HuH-7 (cell line): ENCODE measurements around the gene SCN4B.
"Not testable (repeated sequence)": the region's sequence is repeated elsewhere in the genome, so short reads cannot be mapped to it uniquely, and the experiment has no call there.

Experiments used
- DNase-seq: peaks from one replicate; pipeline ENCODE4 v3.0.0; 2011; ENCODE audit warnings: low spot score

The SCN4B gene, protein sequence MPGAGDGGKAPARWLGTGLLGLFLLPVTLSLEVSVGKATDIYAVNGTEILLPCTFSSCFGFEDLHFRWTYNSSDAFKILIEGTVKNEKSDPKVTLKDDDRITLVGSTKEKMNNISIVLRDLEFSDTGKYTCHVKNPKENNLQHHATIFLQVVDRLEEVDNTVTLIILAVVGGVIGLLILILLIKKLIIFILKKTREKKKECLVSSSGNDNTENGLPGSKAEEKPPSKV

DNA sequence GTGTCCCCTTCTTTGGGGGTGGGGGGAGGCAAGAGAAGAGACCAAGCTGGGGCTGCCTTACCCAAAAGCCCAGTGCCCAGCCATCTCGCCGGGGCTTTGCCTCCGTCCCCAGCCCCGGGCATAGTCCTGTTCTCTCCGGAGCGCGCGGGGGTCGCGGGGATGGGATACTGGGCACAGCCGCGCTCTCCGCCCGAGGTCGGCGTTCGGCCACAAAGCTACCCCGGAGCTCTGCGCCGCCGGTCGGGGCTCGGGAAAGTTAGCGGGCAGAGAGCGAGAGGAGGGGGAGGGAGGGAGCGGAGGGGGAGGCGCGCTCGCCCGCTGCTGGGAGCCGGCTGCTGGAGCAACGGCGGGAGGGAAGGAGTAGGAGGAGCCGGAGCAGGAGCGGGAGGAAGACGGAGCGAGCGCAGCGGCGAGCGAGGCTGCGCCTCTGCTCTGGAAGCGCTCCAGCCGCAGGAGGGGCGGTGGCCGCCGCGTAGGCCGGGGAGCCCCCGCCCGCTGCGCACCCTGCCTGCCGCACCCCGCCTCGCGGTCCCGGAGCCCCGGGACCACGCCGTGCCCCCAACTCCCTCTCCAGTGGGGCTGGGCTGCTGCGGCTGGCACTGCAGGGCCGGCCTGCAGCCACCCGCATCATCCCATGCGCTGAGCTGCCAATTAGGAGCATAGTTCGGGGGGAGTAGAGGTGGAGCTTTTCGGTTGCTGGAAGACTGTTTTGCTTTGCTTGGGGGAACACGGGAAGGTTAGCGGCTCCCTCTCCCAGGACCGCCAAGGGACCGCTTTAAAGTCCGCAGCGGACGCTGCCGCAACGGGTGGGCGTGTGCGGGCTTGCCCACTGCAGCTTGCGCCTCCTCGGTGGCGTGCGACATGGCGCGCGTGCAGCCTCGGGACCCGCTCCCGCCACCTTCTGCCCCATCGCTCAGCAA, at the start of gene SCN4B:
Gene SCN4B, minus strand, starts transcription at position 272 of the 920 bp plus-strand sequence. Its CDS starts 150 bp downstream, at position 122.
- DNase-seq = peak; percentile 74

DNA sequence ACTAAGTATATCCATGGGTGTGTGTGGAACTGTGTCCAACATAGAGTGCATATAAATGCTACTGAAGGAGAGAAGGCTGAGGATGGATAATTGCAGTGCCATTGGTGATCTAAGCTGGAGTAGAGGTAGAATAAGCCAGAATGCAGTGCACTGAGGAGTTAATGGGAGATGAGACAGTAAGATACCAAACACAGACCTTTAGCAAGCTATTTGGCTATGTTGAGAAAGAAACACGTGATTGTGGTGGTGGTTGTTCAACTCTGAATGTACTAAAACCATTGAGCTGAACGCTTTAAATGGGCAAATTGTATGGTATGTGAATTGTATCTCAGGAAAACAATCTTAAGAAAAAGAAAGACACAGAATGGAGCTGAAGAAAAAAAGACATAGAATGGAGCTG, 49.3 kb upstream of the SCN4B start:
- DNase-seq = no peak

DNA sequence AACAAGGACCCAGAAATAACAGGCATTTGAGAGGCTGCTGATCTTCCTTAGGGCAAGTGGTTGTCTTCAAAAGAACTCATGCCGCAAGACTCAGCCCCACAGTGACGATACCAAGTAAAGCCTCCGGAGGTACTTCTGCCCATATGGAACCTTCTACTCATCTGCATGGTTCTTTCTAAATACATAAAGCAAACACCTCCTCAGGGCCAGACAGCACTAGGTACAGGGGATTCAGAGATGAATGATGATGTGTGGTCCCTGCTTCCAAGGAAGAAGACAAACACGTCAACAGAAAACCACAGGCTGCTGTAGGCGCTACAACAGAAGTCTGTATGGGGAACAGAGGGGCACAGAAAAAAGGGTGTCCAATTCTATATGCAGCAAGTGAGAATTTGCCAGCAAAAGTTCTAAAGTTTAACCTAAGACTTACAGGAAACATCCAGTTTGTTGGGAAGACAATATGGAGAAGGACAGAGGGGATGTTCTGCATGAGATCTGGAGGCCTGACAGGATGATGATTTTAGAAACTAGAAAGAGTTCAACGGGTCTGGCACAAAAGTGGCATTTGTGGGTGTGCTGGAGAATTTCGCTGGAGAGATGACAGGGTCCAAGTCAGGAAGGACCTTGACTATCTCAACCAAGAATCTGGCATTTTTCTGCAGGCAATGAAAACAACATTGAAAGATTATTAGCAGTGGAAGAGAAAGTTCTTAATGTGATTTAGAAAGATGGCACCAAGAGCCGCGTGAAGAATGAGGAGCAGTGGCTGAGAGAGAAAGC, 48.5 kb upstream of the SCN4B start:
- DNase-seq = no peak

DNA sequence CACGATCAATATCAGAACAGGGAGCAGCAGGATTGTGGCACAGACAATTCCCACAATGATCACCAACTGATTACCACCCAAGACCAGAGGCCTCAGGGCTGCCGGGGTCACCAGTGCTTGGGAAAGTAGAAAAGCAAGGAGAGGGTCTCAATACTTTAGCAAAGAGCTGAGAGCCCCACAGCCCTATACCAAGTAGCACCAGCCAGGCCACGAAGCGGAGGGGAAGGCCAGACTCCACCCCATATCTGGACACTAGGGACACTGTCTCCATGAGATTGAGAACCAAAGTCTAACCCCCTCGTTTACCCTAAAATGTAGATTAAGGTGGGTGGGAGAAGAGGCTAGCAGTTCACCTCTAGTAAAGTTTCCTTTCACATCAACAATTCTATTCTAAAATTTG, 47.9 kb upstream of the SCN4B start:
- DNase-seq = no peak

DNA sequence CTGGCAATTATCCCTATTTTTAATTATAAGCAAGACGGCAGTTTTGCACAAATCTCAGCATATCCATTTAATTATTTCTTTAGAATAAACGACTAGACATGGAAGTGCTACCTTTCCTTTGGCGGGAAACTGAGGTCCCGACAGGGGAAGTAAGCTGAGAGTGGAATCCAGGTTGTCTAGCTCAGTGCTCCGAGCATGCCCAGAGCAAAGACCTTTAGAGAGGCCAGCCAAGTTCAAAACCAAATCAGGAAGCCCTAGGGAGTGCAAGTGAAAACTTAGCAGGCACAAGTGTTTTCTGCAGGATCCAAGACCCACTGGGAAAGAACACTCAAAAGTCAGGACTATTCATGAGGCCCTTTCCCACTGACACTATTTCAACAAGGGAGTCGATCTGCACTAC, 46.5 kb upstream of the SCN4B start:
- no peak for DNase-seq

DNA sequence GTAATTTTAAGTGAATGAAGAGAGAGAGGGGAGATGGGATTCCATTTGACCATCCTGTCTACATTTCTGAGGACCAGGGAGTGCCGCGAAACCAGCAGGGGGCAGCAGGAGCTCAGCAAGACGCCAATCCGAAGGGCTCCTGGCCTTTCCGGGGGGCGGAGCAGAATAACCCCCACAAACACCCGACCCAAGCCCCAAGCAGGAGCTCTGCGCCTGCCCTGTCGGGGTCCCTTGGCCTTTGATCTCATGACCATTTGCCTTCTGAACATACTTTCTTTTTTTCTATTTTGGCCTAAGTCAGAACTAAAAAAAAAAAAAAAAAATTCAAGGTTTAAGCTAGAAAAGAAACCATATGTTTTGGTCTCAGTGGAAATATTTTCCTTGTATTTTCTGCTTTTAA, 45.7 kb upstream of the SCN4B start:
- DNase-seq = peak; percentile 71

DNA sequence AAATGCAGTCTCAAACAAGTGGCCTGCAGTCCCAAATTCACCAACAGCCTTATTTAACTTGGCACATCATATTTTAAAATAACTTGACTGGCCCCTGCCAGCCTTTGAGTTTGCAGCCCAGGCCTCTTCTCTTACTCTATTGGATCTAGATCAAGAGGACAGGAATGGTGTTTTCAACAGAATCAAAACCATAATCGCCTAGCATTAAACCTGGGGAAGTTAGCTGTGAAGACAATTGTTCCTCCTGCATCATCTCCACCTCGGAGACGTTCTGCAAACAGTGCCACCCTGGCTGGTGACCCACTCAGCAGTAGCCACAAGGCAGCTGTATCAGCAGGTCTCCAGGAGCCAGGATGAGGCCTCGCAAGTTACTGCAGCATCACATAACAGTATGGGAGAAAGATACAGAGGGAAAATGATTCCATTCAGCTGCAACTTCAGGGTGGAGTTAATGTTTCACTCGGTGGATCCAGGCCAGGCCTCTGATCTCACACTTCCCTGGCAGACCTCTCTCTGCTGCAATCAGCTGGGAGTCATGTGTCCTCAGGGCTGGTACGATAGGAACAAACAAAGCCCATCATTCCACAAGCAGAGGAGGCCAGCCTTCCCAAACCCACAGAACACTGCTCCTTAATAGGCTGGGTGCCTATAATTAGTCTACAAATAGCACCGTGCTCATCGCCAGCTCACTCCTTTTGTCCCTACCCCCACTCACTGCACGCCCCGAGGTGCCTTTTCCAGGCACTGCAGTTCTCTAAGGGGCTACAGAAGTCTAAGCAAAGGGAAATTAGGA, 42.4 kb upstream of the SCN4B start:
- DNase-seq = peak; percentile 84

DNA sequence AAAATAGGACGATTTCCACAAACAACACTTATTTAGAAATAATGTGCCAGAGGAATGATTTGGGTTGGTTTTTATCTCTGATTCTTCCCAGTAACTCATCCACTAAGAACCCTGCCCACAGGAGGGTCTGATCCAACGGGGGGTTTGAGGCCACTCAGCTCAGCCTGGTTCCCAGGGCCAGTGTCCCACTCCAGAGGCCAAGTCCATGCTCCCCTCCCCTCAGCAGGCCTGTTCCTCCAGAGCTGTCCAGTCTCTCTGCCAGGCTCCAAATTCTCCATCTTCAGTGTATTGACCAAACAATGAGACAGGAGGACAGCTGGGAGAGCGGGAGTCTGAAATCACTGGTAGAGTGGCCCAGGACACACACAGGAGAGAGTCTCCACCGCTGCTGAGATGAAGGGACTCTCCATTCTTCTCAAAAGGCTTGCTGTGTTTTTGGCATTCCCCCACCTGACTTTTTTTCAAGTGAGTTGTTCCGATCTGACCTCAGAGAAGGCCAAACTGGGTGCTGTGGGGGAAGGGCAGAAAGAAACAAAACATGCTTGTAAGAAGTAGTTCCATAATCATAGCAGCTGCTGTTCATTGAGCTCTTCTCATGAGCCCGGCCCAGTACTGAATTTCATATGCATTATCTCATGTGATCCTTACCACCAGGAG, 41.4 kb upstream of the SCN4B start:
- DNase-seq = no peak

DNA sequence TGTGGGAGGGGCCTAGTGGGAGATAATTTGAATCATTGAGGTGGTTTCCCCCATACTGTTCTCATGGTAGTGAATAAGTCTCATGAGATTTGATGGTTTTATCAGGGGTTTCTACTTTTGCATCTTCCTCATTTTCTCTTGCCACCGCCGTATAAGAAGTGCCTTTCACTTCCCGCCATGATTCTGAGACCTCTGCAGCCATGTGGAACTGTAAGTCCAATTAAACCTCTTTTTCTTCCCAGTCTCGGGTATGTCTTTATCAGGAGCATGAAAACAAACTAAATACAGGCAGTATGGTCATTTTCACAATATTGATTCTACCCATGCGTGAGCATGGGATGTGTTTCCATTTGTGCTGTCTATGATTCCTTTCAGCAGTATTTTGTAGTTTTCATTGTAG, 40.2 kb upstream of the SCN4B start:
- not testable (repeated sequence) for DNase-seq

DNA sequence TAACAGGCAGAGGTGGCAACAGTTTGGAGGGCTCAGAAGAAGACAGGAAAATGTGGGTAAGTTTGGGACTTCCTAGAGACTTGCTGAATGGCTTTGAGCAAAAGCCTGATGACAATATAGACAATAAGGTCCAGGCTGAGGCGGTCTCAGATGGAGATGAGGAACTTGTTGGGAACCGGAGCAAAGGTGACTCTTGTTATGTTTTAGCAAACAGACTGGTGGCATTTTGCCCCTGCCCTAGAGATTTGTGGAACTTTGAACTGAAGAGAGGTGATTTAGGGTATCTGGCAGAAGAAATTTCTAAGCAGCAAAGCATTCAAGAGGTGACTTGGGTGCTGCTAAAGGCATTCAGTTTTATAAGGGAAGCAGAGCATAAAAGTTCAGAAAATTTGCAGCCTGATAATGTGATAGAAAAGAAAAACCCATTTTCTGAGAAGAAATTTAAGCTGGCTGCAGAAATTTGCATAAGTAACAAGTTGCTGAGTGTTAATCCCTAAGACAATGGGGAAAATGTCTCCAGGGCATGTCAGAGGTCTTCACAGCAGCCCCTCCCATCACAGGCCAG, 38.4 kb upstream of the SCN4B start:
- not testable (repeated sequence) for DNase-seq

DNA sequence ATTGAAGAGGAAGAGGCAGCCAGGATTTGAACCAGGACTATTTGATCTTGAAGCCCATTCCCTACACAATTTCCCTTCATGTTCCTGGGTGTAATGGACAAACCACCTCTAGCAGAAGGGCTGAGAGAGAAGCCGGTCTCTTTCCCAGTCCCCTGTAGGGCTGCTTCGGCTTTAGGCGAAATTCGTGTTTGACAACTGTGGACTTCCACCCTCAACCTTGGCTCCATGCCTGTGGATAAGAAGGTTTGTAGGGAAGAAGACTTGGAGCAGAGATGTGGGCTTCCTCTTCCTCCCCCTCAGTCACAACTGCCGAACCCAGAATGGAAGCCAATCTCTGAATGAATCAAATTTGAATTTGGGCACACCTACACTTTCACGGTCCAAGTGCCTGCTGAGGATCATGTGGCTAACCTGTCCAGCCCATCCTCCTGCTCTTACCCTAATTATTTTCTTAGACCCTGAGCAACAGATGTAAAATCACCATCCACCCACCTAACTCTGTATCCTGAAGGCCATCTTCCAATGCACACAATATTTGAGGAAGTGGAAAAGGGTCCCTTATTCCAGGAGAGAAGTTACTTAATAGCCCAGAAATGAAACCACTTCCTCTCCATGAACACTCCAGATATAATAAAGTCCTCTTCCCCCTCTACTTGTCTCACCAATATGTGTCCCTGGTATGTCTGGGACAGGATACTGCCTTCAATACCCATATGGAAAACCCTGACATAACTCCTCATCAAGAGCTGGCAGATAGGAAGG, 33.9 kb upstream of the SCN4B start:
- no peak for DNase-seq

DNA sequence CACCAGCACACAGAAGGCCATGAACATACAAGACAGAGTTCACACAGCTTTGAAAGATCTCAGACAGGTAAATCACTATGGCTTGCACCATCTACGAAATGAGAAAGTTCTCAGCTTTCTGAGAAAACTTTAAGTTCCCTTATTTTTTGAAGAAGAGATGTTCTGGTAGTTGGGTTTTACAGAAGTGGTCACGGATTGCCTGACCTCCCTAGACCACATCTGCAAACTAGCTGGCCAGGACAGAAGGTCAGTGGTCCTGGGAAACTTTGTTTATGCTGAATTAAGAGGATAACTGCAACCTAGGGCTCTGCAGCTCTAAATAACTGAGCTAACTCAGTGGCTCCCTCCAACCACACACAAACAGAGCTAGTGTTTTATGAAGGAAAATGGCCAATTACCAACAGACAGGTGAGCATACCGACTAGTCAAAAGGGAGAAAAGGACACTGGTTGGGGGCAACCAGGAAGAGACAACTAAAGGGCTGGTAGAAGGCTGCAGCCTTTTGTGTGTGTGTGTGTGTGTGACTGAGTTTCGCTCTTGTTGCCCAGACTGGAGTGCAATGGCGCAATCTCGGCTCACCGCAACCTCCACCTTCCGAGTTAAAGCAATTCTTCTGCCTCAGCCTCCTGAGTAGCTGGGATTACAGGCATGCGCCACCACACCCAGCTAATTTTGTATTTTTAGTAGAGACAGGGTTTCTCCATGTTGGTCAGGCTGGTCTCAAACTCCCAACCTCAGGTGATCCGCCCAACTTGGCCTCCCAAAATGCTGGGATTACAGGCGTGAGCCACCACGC, 32.4 kb upstream of the SCN4B start:
- no peak for DNase-seq

DNA sequence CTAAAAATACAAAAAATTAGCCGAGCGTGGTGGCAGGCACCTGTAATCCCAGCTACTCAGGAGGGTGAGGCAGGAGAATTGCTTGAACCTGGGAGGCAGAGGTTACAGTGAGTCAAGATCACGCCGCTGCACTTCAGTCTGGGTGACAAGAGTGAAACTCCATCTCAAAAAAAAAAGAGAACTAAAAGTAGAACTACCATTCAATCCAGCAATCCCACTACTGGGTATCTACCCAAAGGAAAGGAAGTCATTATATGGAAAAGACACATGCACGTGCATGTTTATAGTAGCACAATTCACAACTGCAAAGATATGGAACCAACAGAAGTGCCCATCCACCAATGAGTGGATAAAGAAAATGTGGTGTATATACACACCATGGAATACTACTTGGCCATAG, 31.1 kb upstream of the SCN4B start:
- not testable (repeated sequence) for DNase-seq

DNA sequence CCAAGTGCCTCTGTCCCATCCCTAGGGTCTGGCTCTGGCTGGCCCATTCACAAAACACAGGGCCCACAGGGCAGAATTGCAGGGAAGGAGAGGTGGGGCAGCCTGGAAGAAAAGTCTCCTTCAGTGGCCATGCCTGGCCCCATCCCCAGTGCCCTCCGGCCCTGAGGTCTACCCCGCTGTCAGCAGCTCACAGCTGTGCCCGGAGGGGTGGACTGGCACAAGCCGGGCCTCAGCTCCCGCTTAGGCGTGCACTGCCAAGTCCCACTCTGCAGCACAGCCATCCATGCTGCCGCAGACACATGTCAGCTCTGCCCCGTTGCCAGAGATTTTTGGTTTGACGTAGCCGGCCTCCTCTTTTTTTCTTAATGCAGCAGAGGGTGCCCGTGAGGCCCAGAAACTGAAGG, 27.7 kb upstream of the SCN4B start:
- no peak for DNase-seq

DNA sequence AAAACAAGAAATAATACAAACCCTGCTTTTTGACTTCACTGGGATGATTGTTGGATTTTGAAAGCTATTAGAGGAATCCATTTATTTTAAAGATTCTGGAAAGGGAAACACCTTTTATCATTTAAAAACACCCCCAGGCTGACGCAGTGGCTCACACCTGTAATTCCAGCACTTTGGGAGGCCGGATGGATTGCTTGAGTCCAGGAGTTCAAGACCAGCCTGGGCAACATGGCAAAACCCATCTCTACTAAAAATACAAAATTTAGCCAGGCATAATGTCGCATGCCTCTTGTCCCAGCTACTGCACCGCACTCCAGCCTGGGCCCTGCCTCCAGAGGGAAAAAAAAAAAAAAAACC, 24.1 kb upstream of the SCN4B start:
- DNase-seq = no peak

DNA sequence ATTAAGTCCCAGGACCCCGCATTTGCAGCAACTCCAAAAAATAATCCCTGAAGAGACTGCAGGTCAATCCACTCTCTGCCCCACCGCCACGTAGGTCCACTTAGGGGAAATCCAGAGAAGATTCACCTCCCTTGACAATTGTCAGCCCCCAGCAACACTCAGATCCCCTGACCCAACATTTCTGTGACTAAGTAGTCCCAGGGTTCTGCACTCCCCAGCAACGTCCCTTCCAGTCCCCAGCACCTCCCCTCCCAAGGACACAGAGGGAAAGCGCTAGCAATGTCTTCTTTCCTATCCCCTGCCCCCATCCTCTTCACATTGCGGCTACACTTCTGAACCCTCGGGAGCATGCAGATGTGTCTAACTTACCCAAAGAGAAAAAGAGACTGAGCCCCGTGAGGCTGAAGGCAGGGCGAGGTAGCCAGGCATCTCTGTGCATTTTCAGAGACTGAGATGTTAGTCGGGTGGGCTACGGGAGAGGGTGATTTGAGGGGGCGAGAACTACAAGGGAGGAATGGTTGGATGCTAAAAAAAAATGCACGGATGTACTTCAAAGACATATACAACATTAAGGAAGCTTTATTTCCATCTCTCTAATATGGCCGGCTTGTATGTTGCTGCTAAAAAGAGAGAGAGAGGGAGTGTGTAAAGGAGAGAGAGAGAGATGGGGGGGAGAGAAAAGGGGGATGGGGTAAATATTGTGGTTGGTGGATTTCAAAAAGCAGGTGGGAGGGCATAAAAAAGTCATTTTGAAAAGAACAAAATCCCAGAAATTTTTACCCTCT, 23.6 kb upstream of the SCN4B start, which contains the start of gene SCN2B:
Gene SCN2B, minus strand, starts transcription at position 647 of the 785 bp plus-strand sequence. Its CDS starts 208 bp downstream, at position 439.
- DNase-seq = no peak

DNA sequence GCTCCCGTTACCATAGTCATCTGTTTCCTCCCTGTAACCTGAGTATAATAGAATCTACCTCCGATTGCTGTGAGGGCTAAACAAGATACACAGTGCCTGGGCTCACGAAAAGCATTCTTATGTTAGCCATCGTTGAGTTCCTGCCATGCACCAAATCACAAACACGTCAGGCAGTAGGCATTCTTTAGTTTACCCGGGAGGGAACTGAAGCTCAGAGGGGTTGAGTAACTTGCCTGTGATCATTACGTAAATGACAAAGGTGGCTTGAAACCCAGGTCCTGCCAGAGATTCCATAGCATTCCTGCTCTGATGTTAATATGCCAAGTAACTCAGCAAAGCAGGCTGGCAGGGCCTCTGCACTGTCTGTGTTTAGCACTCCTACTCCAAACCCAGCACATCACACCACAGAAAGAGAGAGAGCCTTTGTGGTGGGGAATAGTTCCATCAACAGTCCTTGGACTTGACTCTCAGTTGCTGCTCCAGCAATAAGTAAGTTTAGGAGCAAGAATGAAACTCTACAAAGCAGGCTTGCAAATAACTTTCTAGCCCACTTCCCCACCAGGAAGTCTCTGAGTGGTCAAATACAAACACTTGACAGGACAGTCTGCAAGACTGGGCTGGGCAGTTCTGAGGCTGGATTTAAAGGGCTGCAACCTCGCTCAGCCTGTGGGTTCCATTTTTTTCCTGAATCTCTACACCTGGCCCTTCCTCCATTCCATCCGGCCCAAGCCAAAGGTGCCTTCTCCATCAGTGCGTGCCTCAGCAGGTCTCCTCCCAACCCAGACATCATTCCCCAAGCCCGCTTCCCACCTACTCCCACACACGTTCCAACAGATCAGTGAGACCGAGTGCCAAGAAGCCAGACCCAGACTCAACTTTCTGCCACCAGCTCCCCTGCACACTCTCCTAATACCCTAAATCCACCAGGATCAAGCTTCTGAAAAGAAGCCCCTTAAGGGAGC, 22.7 kb upstream of the SCN4B start:
- DNase-seq = peak; percentile 55
